GM19025 (cell line): ENCODE results near the gene TBC1D22A.
"Not testable (repeated sequence)": the region's sequence is repeated elsewhere in the genome, so short reads cannot be mapped to it uniquely, and the experiment has no call there.

Experiments
- ATAC-seq: cut with Tn5 transposase; IDR thresholded peaks from one replicate; pipeline ENCODE4 v1.9.1; 2021; ENCODE audit warnings: mild to moderate bottlenecking, low read depth, moderate library complexity; ENCODE audit not compliant: unreplicated experiment

TBC1D22A gene

DNA sequence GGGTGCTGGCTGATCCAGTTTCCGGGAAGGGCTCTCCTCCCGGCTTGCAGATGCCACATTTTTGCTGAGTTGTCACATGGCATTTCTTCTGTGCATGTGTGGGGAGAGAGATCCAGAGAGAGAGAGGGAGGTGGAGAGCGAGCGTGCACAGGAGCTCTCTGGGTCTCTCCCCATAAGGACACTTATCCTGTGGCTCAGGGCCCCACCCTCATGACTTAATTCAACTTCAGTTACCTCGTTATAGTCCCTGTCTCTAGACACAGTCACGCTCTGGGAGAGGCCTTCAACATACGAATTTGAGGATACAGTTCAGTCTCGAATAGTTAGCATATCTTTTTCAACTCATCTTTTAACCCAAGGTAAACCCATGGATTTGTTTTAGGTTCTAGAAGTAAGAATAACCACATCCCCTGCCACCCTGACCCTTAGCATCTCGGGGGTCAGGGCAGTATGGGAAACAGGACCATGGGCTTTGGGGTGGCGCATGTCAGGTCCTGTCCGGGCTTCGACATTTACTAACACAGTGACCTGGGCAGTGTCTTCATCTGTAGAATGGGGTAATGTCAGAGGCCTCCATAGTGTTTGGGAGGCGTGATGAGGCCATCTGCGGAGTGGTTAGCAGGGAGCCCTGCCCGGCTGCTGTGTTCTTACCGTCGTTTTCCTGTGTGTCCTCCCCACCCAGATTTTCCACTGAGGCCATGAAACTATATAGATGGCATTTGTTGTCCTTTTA, 46.9 kb downstream of the TBC1D22A start:
- no peak for ATAC-seq

DNA sequence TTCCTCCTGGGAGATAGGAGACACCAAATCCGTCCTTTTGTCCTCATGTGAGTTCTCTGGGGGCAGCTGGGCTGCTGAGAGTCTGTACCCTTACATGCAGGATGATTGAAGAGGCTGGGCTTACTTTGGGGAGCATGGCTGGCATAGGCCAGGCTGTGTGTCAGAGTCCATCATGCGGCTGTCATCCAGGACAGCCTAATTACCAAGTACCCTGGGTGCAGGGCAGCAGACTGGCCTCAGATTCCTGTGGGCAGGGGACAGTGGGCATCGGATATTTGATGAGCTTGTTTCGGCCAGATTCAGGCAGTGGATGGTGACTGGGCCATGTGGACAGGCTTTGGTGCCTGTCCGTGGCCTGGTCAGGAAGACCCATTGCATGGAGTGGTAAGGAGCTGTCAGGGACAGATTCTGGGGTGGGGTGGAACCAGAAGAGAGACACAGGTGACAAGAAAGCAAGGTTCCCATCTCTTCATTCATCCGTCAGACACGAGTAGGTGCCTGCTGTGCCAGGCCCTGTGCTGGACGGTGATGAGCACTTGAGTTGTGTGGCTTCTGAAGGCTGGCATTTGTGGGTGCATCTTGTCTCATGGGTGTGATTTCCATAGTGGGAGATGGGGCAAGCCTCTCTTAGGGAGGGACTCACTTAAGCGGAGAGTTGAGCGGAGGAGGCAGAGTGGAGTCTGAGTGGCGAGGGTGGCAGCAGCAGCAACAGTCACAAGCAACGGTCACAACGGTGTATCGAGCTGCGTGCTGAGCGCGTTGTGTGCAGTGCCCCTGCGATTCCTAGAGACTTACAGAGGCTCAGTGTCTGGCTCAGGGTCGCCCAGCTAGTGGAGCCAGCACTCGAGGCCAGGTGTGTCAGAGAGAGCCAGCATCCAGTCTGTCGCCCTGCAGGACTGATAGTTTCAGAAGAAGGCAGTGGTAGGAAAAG, 48.7 kb downstream of the TBC1D22A start:
- no peak for ATAC-seq

- no peak for ATAC-seq
Observed at GRCh38 chr22:46812034-46812605, 49.7 kb downstream of the TBC1D22A start.

- ATAC-seq: no peak
Observed at GRCh38 chr22:46812788-46813187, 50.3 kb downstream of the TBC1D22A start.

DNA sequence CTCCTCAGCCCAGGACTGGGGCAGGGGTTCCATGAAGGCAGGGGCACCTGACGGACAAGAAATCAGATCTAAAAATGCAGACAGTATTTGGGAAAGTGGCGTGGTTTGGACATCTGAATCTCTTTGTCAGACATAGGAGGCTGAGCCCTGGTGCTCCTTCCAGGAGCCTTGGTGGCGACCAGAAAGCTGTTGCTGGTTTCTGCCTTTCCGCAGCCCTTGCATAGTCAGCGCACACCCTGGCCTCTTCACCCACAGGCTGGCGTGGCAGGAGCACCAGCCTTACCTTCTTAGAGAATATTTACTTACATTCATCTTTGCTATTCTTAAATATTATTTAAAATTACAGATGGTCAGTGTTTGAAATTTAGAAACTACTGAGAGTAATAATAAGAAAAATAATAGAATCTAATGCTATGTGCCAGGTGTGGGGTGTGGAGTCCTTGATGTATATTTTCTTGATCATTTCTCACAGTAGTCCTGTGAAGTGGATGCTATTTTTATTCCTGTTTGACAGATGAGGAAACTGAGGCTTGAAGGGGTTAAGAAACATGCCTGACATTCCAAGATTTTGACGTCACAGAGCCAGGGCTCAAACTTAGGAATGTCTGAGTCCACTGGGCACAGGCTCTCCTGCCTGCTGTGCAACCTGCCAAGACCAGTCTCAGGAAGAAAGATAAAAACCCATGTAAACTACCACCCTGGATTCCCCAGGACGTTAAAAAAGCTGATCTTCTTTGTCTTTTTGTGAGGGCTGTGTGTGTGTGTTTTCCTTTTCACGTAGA, 51.6 kb downstream of the TBC1D22A start:
- no peak for ATAC-seq

DNA sequence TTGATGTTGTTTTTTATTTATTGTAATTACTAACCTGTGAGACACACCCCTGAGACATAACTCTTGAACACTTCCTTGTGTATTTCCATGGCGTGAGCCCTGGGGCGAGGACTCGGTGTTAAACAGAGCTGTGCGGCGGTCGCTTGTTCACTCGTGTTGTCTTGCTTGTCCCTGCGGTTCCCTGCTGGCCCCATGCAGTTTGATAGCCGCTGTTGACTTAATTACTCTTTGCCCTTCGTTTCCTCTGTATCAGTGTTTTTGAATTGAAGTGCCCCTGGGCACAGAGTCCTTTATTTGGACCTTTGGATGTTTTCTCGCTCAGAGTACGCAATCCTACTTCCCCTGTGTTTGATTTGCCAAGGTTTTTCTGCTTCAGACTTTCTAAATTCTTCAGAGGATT, 52.7 kb downstream of the TBC1D22A start:
- no peak for ATAC-seq

DNA sequence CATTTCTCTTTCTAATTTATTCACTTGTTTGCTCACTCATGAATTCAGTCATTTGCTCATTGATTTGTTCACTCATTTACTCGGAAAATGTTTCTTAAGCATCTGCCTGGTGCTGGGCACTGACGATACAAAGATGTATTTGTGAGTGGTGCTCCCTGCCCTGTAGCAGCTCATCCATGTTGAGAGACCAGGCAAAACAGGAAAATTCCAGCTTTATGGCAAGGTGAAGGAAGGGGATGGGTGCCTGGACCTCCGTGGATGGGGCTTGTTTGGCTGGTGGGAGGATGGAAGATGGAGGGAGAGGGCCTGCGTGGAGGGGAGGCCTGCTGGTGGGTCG, 53.1 kb downstream of the TBC1D22A start:
- no peak for ATAC-seq

DNA sequence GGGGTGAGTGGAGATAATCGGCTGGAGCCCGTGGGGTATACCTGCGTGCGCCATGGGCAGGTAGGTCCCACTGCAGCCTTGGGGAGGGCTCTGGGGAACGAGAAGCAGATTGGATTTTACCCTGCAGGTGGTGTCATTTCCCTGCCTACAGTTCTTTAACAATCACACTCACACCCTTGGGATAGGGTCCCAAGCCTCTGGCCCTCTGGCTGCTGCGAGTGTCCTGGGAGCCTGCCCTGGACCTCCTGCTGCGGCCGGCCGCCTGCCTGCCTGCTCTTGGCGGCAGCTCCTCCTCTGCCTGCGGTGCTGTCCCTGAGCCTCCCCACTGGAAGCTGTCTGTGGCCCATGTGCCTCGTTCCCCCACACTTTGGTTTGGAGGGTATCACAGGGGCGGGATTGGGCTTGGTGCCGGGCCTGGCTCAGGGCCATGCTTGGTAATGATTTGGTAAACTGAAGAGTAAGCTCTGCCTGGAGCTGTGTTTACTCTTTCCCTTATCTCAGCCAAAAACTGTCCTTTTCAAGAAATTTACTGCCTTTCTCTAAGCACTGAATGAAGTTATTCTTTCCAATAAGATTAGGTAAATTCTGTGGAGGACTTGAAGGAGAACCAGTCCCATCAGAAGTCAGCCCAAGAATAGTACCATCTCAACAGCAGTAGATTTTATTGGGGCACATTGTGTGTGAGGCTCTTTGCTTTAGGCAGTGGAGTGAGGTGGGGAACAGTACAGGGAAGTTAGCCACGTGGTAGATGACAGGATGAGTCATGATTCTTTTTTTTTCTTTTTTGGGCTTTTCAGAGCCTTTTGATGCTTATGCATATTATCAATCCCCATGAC, 53.7 kb downstream of the TBC1D22A start:
- no peak for ATAC-seq

- ATAC-seq: not testable (repeated sequence)
Observed at GRCh38 chr22:46817390-46817789, 54.9 kb downstream of the TBC1D22A start.

- ATAC-seq: no peak
Observed at GRCh38 chr22:46823248-46823647, 60.8 kb downstream of the TBC1D22A start.

GRCh38 chr22:46823654-46824053, 61.2 kb downstream of the TBC1D22A start:
- no peak for ATAC-seq

DNA sequence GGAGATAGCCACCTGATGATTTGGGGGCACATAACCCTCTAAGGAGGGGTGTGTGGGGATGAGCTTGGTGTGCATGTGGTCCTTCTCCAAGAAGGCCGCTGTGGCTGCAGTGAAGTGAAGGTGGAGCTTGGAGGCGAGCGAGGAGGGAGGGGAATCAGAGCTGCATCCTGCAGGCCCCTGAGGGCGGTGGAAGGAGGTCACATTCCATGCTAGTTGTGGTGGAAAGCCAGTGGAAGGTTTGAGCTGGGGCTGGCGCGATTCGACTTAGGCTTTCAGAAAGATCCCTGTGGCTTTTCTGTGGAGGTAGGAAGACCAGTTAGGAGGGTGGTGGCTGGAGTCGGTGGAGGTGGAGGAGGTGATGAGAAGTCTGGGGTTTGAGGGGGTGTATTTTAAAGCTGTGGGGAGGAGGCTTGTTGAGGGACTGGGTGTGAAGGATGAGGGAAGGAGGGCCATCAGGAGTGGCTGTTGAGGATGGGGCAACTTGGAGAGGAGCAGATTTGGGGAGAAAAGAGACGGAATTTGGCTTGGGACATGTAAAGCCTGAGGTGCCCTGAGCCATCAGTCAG, 62.0 kb downstream of the TBC1D22A start:
- no peak for ATAC-seq

- no peak for ATAC-seq
Observed at GRCh38 chr22:46824980-46825544, 62.6 kb downstream of the TBC1D22A start.

DNA sequence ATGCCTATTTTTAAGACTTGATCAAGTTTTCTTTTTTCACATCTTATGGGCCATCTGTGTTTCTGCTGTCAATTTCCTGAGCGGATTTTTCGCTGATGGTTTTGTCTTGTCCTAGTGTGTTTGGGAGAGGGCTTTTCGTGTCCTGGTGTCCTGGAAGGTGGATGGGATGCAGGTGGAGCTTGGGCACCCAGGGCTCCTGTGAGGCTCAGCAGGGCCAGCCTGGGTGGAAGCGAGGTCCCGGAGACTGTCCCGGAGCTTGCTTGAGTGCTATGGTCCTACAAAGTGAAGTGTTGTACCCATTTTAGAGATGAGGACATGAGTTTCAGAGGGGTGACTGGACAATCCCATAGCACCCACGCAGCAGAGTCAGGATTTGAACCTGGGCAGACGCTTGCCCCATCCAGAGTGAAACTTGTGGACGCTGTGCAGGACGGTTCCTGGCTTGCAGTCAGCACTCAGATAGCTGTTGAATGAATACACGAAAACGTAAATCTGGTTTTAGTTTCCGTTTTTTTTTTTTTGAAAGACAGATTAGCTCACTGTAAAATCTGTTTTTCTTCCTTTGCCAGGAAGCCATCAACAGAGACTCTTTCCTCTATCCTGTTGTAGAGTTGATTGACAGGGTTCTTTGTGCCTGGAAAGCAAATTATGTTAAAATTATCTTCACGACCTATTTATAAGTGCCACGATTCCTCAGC, 64.1 kb downstream of the TBC1D22A start:
- ATAC-seq: no peak

- ATAC-seq: no peak
Observed at GRCh38 chr22:46827136-46827780, 64.8 kb downstream of the TBC1D22A start.

DNA sequence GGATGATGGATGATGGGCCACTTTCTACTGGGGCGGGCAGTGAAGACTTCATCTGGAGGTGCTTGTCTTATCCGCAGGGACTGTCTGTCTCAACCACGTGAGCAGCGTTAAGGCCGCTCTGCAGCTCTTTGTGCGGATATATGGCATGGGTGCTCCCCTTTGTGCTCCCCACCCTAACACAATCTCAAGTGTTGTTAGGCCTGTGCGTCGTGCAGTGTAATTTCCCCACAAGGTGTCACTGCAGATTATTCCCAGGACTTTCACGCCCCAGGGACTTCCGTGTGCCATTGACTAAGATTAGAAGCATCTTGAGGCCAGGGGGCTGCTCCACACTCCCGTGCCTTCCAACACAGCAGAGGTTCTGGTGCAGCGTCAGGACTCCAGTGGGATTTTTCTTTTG, 65.3 kb downstream of the TBC1D22A start:
- no peak for ATAC-seq

GRCh38 chr22:46828323-46828900, 66.0 kb downstream of the TBC1D22A start:
- ATAC-seq: no peak
